VCaP (cell line): ENCODE data around the gene GOLGA2.

ENCODE experiments used
- H3K27ac ChIP-seq: fragments of 450-650 bp; 2 replicates; pipeline ENCODE4 v1.5.1; 2017
- TF ChIP-seq, protein P1 (sequence below): fragments of 450-650 bp; conservative IDR thresholded peaks from 2 replicates; pipeline ENCODE4 v1.5.1; 2017; ENCODE audit warnings: mild to moderate bottlenecking, moderate library complexity

Gene GOLGA2

GRCh38 chr9:128249558-128249907 is 26.3 kb downstream of the GOLGA2 start:
- TF ChIP-seq, protein P1, sequence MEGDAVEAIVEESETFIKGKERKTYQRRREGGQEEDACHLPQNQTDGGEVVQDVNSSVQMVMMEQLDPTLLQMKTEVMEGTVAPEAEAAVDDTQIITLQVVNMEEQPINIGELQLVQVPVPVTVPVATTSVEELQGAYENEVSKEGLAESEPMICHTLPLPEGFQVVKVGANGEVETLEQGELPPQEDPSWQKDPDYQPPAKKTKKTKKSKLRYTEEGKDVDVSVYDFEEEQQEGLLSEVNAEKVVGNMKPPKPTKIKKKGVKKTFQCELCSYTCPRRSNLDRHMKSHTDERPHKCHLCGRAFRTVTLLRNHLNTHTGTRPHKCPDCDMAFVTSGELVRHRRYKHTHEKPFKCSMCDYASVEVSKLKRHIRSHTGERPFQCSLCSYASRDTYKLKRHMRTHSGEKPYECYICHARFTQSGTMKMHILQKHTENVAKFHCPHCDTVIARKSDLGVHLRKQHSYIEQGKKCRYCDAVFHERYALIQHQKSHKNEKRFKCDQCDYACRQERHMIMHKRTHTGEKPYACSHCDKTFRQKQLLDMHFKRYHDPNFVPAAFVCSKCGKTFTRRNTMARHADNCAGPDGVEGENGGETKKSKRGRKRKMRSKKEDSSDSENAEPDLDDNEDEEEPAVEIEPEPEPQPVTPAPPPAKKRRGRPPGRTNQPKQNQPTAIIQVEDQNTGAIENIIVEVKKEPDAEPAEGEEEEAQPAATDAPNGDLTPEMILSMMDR, result no peak
- peak overlapping the region; percentile 73; the same call in 1 of the 2 replicates for H3K27ac ChIP-seq

DNA sequence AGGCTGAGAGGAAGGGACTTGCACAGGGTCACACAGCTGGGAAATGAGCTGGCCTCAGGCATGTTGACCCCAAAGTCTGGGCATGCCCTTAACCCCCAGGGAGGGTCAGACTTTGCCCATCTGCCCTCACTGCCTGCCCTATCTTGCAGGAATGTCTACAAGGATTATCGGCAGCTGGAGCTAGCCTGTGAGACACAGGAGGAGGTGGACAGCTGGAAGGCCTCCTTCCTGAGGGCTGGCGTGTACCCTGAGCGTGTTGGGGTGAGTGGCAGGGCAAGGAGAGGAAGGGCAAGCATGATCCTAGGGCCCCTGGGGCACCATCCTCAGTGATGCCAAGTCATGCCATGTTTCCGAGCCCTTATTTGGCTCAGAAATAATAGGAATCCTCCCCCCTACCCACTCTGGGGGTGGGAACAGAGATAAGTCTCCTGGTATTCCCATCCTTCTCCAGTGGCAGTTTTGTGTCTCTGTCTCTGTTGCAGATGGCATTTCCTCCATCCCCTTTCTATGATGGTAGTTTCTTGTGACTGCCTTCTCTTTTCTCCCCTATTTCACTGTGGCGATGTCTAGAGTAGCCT is 28.5 kb downstream of the GOLGA2 start:
- TF ChIP-seq, protein P1, result no peak
- H3K27ac ChIP-seq, result no peak overlapping the region

GRCh38 chr9:128246471-128246870 is 29.3 kb downstream of the GOLGA2 start:
- TF ChIP-seq, protein P1, result no peak
- H3K27ac ChIP-seq, result no peak overlapping the region

- TF ChIP-seq, protein P1, result no peak
- no peak overlapping the region for H3K27ac ChIP-seq
Observed at GRCh38 chr9:128245421-128246151, 30.2 kb downstream of the GOLGA2 start.

- TF ChIP-seq, protein P1, result no peak
- H3K27ac ChIP-seq, result no peak overlapping the region
Observed at GRCh38 chr9:128244837-128245231, 31.0 kb downstream of the GOLGA2 start.

DNA sequence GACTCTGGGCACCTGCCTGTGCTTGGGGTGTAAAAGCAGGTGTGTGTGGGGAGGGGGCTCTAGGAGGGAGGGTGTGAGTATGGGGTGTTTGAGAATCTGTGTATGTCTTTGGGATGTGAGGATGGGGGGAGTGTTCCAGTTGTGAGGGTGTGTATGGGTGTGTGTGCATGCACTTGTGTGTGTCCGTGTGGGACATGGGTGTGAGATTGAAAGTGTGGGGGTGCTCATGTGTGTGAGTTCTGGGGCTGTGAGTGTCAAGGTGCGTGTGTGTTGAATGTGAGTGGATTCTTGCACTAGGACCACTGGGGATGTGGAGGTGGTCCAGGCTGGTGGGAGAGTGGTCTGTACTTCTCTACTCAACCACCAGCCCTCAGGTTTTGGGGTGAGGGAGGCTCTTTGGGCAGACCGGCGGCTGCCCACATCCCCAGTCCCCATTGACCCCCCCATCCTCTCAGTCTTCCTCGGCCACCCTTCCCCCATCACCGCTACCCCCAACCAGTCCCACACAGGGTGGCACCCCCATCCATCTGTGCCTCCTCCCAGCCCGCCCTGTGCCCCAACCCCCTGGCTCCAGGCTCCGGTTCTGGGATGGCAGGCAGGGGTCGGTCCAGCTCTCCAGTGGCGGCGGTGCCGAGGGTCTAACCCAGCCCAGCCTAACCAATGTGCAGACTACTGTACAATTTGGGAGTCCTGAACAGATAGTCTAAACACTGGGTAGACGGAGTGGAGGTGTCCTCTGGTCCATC is 31.5 kb downstream of the GOLGA2 start:
- TF ChIP-seq, protein P1, result no peak
- H3K27ac ChIP-seq, result no peak overlapping the region

DNA sequence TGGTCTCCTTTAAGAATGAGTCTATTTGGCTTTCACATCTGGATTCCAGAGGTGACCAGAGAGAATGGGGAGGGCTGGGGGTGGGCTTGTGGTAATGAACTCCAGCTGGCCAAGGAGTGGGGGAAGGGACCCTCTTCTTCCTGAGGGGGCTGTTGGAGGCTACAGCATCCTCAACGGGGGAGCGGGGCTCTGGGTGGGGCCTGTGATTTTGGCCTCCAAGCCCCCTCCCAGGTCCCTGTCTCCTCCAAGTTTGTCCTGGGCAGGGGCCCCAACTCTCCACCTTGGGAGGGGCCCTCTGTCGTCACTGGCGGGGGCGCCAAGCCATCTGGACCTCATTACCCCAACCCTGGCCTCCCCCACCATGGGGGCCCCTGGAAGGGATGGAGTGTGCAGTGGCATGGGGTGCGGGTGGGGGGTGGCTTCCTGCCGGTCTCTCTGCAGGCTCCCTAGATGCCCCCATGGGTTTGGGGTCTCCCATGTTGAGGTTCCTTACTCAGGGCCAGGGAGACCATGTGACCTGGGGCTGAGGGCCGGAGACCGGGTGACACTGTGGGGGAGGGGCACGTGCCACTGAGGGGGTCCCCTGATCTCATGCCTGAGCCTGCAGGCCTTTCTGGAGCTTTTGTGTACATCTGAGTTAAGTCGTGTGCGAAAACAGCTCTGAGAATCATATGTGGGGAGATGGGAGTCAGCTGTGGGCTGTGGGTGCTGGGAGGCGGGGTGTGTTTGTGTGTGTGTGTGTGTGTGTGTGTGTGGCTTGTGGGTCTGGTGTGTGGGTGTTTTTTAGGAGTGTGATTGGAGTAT is 32.4 kb downstream of the GOLGA2 start:
- TF ChIP-seq, protein P1, result no peak
- no peak overlapping the region for H3K27ac ChIP-seq
